Astrocyte (in vitro differentiated cells and primary cell): Measurements from ENCODE around the gene UNKL.

Experiments
- EZH2 ChIP-seq: IDR thresholded peaks from 2 replicates; pipeline ENCODE4 v1.6.1; 2012; ENCODE audit warnings: mild to moderate bottlenecking, low read length, inconsistent platforms; ENCODE audit not compliant: insufficient read depth
- TF ChIP-seq, protein P1 (sequence below): IDR thresholded peaks from 2 replicates; pipeline ENCODE4 v1.5.1; 2011; ENCODE audit warnings: low read depth, mild to moderate bottlenecking, inconsistent platforms, low read length, moderate library complexity; ENCODE audit not compliant: insufficient read depth

- TF ChIP-seq, protein P1, sequence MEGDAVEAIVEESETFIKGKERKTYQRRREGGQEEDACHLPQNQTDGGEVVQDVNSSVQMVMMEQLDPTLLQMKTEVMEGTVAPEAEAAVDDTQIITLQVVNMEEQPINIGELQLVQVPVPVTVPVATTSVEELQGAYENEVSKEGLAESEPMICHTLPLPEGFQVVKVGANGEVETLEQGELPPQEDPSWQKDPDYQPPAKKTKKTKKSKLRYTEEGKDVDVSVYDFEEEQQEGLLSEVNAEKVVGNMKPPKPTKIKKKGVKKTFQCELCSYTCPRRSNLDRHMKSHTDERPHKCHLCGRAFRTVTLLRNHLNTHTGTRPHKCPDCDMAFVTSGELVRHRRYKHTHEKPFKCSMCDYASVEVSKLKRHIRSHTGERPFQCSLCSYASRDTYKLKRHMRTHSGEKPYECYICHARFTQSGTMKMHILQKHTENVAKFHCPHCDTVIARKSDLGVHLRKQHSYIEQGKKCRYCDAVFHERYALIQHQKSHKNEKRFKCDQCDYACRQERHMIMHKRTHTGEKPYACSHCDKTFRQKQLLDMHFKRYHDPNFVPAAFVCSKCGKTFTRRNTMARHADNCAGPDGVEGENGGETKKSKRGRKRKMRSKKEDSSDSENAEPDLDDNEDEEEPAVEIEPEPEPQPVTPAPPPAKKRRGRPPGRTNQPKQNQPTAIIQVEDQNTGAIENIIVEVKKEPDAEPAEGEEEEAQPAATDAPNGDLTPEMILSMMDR: no peak
- TF ChIP-seq EZH2: no peak
These were observed 35.0 kb downstream of the UNKL start for GRCh38 chr16:1379304-1380076.
